Measurements from ENCODE around the gene WDR72. TPM values are rescaled to one million over a fixed set of nuclear protein-coding genes. Genes with fewer than 3 reads are reported as not detected.
A peak's percentile ranks its signal among the peaks of the same experiment; 100 is the strongest.

Gene WDR72
- 2.0 and 6.9 TPM in 2 replicates for total RNA-seq (ENCODE audit: low replicate concordance)
- long read RNA-seq, full-length matches to known transcripts: 32 of 46 reads
- long read RNA-seq, partial matches to known transcripts: 6 of 46 reads
- long read RNA-seq, other reads (novel, unspliced or antisense): 8 of 46 reads

DNA sequence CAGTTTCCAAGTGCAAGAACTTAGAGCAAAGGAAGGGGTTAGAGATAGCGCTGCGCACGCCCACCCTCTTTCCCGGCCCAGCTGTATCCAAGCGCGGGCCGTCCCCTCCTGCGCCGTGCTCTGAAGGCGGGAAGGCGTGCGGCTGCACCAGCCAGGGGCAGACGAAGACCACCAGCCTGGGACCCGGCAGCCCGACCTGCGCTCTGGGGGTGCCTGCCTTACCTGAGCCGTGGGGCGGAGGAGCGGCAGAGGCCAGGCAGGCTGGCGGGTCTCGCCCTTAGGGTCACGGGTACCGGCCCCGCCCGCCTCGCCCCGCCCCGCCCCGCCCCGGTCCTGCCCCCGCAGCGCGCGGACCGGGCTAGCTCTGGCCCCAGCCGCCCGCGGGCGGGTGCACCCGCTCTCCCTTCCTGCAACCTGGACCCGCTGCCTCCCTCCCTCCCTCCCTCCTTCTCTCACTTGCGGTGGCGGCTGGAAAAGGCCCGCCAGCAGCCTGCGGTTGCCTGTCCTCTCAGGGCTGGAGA is at the start of gene WDR72:
Gene WDR72, minus strand, starts transcription at position 253 of the 521 bp plus-strand sequence. CDS start 26,514 bp downstream, outside the sequence.
- Mint-ChIP-seq H3K9me3 (no peaks in the 10 kb centered on the region), H3K27me3 (peaks cover 42% of the 10 kb centered on the region), H3K4me1 (ENCODE audit: unreplicated experiment) (no peaks in the 10 kb centered on the region), H3K27ac (no peak within 1 kb of the TSS), H3K4me3 (peak within 1 kb of the TSS; percentile 82), H3K36me3 (no peaks in the 10 kb centered on the region)
- no peak for DNase-seq (ENCODE audit: extremely low spot score, unreplicated experiment)
- TF ChIP-seq, protein P1, sequence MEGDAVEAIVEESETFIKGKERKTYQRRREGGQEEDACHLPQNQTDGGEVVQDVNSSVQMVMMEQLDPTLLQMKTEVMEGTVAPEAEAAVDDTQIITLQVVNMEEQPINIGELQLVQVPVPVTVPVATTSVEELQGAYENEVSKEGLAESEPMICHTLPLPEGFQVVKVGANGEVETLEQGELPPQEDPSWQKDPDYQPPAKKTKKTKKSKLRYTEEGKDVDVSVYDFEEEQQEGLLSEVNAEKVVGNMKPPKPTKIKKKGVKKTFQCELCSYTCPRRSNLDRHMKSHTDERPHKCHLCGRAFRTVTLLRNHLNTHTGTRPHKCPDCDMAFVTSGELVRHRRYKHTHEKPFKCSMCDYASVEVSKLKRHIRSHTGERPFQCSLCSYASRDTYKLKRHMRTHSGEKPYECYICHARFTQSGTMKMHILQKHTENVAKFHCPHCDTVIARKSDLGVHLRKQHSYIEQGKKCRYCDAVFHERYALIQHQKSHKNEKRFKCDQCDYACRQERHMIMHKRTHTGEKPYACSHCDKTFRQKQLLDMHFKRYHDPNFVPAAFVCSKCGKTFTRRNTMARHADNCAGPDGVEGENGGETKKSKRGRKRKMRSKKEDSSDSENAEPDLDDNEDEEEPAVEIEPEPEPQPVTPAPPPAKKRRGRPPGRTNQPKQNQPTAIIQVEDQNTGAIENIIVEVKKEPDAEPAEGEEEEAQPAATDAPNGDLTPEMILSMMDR (conservative IDR thresholded peaks at IDR 0.05): no peak

GRCh38 chr15:53808058-53808706 is 48.7 kb upstream of the WDR72 start:
- Mint-ChIP-seq H3K27ac (no peak overlapping the region), H3K4me1 (ENCODE audit: unreplicated experiment) (no peaks in the 10 kb centered on the region), H3K27me3 (peaks cover 4% of the 10 kb centered on the region), H3K9me3 (no peaks in the 10 kb centered on the region), H3K36me3 (no peaks in the 10 kb centered on the region), H3K4me3 (no peak overlapping the region)
- DNase-seq (ENCODE audit: extremely low spot score, unreplicated experiment): no peak
- TF ChIP-seq, protein P1 (conservative IDR thresholded peaks at IDR 0.05): peak; percentile 84

- TF ChIP-seq, protein P1 (conservative IDR thresholded peaks at IDR 0.05): no peak
- no peak overlapping the region for H3K4me3 Mint-ChIP-seq
- H3K9me3 Mint-ChIP-seq: no peaks in the 10 kb centered on the region
- H3K36me3 Mint-ChIP-seq: no peaks in the 10 kb centered on the region
- peaks cover 6% of the 10 kb centered on the region for H3K27me3 Mint-ChIP-seq
- no peak for DNase-seq (ENCODE audit: extremely low spot score, unreplicated experiment)
- H3K4me1 Mint-ChIP-seq (ENCODE audit: unreplicated experiment): no peaks in the 10 kb centered on the region
- H3K27ac Mint-ChIP-seq: no peak overlapping the region
These were observed 48.0 kb upstream of the WDR72 start for GRCh38 chr15:53807501-53807900.

- H3K36me3 Mint-ChIP-seq: no peaks in the 10 kb centered on the region
- H3K4me1 Mint-ChIP-seq (ENCODE audit: unreplicated experiment): no peaks in the 10 kb centered on the region
- TF ChIP-seq, protein P1 (conservative IDR thresholded peaks at IDR 0.05): no peak
- H3K27me3 Mint-ChIP-seq: peaks cover 7% of the 10 kb centered on the region
- H3K4me3 Mint-ChIP-seq: no peak overlapping the region
- no peak overlapping the region for H3K27ac Mint-ChIP-seq
- no peak for DNase-seq (ENCODE audit: extremely low spot score, unreplicated experiment)
- no peaks in the 10 kb centered on the region for H3K9me3 Mint-ChIP-seq
These were observed 43.2 kb upstream of the WDR72 start for GRCh38 chr15:53802672-53803071.

DNA sequence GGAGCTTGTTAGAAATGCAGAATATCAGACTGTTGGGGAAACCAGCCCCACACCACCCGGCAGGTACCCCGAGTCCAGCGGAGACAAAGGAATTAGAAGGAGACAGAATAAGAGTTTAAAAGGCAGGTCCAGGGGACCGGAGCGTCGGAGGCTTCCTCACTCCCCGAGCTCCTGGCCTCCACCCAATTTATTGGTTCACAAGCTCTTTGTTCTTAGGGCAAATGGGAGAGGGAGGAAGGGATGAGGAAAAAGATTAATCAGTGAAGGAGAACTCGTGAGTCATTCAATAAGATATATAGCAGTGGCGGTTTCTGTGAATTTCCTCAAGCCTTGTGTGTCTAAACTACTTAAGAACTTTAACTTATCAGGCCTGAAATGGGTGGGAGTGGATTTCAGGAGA is 32.1 kb upstream of the WDR72 start:
- no peak overlapping the region for H3K27ac Mint-ChIP-seq
- peaks cover 6% of the 10 kb centered on the region for H3K27me3 Mint-ChIP-seq
- no peaks in the 10 kb centered on the region for H3K4me1 Mint-ChIP-seq (ENCODE audit: unreplicated experiment)
- H3K9me3 Mint-ChIP-seq: no peaks in the 10 kb centered on the region
- no peak for DNase-seq (ENCODE audit: extremely low spot score, unreplicated experiment)
- H3K4me3 Mint-ChIP-seq: no peak overlapping the region
- TF ChIP-seq, protein P1 (conservative IDR thresholded peaks at IDR 0.05): no peak
- no peaks in the 10 kb centered on the region for H3K36me3 Mint-ChIP-seq
